Right cardiac atrium (tissue), 5 donors: Measurements from ENCODE around the gene RAB4B. TPM values are rescaled to one million over a fixed set of nuclear protein-coding genes. Genes with fewer than 3 reads are reported as not detected.

ENCODE experiments used
- ATAC-seq, 2 donors: fragments of 200-7000 bp; cut with Tn5 transposase; one replicate each; pipeline versions ENCODE4 v1.8.0 to v1.9.1; 2020; ENCODE audit warnings: moderate library complexity in 2 of 2, mild to moderate bottlenecking in 1 of 2
- DNase-seq, 3 donors: peaks; one replicate each; pipeline ENCODE4 v3.0.0-alpha.2; 2020
- H3K27ac ChIP-seq: one replicate; pipeline ENCODE4 v1.5.1; 2013; ENCODE audit warnings: mild to moderate bottlenecking, low read length, control low read depth, moderate library complexity
- H3K27me3 ChIP-seq: one replicate; pipeline ENCODE4 v1.6.1; 2013; ENCODE audit not compliant: control insufficient read depth, insufficient read depth
- H3K4me1 ChIP-seq: one replicate; pipeline ENCODE4 v1.6.1; 2013; ENCODE audit warnings: low read length; ENCODE audit not compliant: control insufficient read depth, insufficient read depth
- H3K4me3 ChIP-seq: one replicate; pipeline ENCODE4 v1.5.1; 2013; ENCODE audit warnings: low read length, control low read depth
- H3K9me3 ChIP-seq: one replicate; pipeline ENCODE4 v1.6.1; 2013; ENCODE audit warnings: low read length; ENCODE audit not compliant: control insufficient read depth
- WGBS: extraction: QIAGEN DNeasy Blood & Tissue Kit; methylation state at CpG from one replicate; pipeline ENCODE4 v1.1.7; 2013; 5-methylcytosine and 5-hydroxymethylcytosine counted together
- intact Hi-C, 4 donors: fragments of 100-400 bp; cut with DNase I; formaldehyde crosslinking; loops; one replicate each; pipeline versions ENCODE4 v1.11.0 to v1.14.0; 2022 to 2023
- polyA plus RNA-seq: library from polyadenylated mRNA; stranded (reverse); fragments of 200-250 nt; gene quantifications from one replicate; pipeline ENCODE4 v1.2.3, GENCODE V29; 2013
- total RNA-seq, 4 donors: library from RNA; stranded (reverse); fragmentation: NEBNext Ultra II Directional; extraction: Animal tissue kit (Norgen Biotek cat#: 25700); gene quantifications; one replicate each; pipeline ENCODE4 v1.2.1, GENCODE V29; 2021
- donor health status: healthy with polysubstance abuse.
- donor health status: DM: no; HTN: yes; CAD: no.
- donor health status: DM: no; HTN: no; CAD: no.
- donor health status: DM: no; HTN: yes; CAD: no; lungs with severe emphysema.
- donor health status: DM: yes; HTN: yes; CAD: no.

The RAB4B gene
- total and polyA plus RNA-seq, 5 donors: 14.4 to 25.3 (median 15.9) TPM

DNA sequence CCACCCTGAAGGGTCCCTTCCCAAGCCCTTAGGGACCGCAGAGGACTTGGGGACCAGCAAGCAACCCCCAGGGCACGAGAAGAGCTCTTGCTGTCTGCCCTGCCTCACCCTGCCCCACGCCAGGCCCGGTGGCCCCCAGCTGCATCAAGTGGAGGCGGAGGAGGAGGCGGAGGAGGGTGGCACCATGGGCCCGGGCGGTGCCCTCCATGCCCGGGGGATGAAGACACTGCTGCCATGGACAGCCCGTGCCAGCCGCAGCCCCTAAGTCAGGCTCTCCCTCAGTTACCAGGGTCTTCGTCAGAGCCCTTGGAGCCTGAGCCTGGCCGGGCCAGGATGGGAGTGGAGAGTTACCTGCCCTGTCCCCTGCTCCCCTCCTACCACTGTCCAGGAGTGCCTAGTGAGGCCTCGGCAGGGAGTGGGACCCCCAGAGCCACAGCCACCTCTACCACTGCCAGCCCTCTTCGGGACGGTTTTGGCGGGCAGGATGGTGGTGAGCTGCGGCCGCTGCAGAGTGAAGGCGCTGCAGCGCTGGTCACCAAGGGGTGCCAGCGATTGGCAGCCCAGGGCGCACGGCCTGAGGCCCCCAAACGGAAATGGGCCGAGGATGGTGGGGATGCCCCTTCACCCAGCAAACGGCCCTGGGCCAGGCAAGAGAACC, 22.4 kb downstream of the RAB4B start:
- 55% methylated on average over 27 of the region's 27 CpGs for WGBS
- intact Hi-C loops: loop anchor here in 2 of 4 donors (5.0 kb wide), 2 partner anchors 48 to 138 kb away; partner anchors contain the start of genes ACTMAP (in 1 of the 2) and SNRPA (in 1 of the 2)
- H3K4me1 ChIP-seq: peaks cover 47% of the 10 kb centered on the region
- DNase-seq: peak in 2 of 3 donors; percentile 23 to 57
- peak overlapping the region; percentile 63 for H3K27ac ChIP-seq
- no peaks in the 10 kb centered on the region for H3K27me3 ChIP-seq
- no peaks in the 10 kb centered on the region for H3K9me3 ChIP-seq
- peak overlapping the region; percentile 89 for H3K4me3 ChIP-seq
- no peak for ATAC-seq

GRCh38 chr19:40800997-40801377, 22.9 kb downstream of the RAB4B start:
- no peaks in the 10 kb centered on the region for H3K27me3 ChIP-seq
- H3K27ac ChIP-seq: no peak overlapping the region
- DNase-seq: peak in 1 of 3 donors; percentile 69
- no peak overlapping the region for H3K4me3 ChIP-seq
- WGBS: 75% methylated on average over 27 of the region's 27 CpGs
- ATAC-seq: no peak
- intact Hi-C loops: loop anchor here in 2 of 4 donors (5.0 kb wide), 2 partner anchors 49 to 139 kb away; partner anchors contain the start of genes ACTMAP (in 1 of the 2) and SNRPA (in 1 of the 2)
- peaks cover 51% of the 10 kb centered on the region for H3K4me1 ChIP-seq
- no peaks in the 10 kb centered on the region for H3K9me3 ChIP-seq

DNA sequence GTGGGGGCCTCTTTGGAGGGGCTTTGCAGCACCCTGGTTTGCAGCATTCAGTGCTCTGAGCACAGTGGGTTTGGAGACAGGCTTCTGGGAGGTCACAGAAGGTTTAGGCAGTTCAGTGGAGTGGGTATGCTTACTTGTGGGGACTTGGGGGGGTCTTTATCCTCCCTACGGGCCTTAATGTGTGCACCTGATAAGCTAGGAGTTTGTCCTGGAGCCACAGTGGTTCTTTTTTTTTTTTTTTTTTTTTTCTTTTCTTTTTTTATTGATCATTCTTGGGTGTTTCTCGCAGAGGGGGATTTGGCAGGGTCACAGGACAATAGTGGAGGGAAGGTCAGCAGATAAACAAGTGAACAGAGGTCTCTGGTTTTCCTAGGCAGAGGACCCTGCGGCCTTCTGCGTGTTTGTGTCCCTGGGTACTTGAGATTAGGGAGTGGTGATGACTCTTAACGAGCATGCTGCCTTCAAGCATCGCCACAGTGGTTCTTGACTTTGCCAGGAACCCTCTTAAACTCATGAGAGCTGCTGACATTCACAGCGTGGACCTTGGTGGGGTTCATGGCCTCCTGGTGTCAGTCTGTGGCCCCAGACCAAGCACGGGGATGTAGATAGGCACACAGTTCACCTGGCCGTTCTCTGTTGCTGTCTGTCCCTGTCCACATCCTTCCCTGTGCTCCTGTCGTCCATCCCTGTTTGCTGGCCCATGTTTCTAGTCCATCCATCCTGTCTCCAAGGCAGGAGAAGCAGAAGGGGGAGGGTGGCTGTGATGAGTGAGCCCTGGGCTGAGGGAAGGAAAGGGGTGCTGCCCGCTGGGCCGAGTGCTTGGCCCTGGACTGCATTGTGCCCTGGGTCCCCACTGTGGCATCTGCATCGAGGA, 23.6 kb downstream of the RAB4B start:
- ATAC-seq (no peak), DNase-seq (peak in 1 of 3 donors; percentile 47)
- WGBS: 19% methylated on average over 13 of the region's 13 CpGs
- intact Hi-C loops: loop anchor here in 2 of 4 donors (5.0 kb wide), 2 partner anchors 49 to 139 kb away; partner anchors contain the start of genes ACTMAP (in 1 of the 2) and SNRPA (in 1 of the 2)
- H3K4me1 ChIP-seq: peaks cover 57% of the 10 kb centered on the region
- H3K4me3 ChIP-seq: peak overlapping the region; percentile 21
- H3K27me3 ChIP-seq: no peaks in the 10 kb centered on the region
- no peaks in the 10 kb centered on the region for H3K9me3 ChIP-seq
- H3K27ac ChIP-seq: peak overlapping the region; percentile 83

DNA sequence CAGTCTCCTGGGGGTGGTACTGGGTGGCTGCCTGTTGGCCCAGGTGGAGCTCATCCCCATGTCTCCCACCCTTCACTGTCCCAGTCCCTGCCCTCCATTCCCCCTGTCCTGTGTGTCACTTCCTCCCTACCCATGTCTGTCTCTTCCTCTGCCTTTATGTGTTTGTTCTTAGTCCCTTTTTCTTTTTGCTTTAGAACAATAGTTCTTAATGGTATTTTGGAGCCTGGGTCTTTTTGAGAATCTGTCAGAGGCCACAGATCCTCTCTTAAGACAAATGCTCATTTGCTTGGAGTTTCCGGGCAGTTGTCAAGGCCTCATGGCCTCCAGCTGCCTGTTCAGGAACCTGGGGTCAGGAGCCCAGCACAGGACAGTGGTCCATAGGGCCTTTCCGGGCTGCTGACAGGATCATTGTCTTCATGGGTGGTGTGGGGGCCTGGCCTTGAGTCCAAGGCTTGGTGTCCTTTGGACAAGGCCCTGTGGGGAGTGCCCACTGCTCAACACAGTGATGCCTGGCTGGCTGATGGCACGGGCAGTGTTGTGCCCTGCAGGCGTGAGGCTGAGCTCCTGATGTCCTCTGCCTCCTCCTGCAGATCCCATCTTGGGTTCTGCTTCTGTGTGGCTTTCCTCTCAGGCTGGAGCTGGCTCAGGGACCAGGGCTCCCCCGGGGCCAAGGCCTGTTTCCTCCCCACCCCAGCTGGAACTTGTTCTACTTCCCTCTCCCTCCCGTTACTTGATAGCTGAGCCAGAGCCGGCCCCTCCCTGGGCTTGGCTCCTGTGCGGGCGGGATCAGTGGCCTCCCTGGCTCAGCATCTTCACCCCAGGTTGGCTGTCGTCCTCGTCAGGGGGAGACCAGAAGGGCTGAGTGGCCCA, 24.5 kb downstream of the RAB4B start:
- peak overlapping the region; percentile 21 for H3K4me3 ChIP-seq
- ATAC-seq: peak; percentile 5 to 17
- WGBS: 11% methylated on average over 11 of the region's 11 CpGs
- peak; percentile 79 to 93 (median 92) for DNase-seq
- peaks cover 57% of the 10 kb centered on the region for H3K4me1 ChIP-seq
- no peaks in the 10 kb centered on the region for H3K9me3 ChIP-seq
- H3K27ac ChIP-seq: peak overlapping the region; percentile 83
- H3K27me3 ChIP-seq: no peaks in the 10 kb centered on the region
- intact Hi-C loops: loop anchor here in 2 of 4 donors (5.0 kb wide), 2 partner anchors 50 to 140 kb away; partner anchors contain the start of genes ACTMAP (in 1 of the 2) and SNRPA (in 1 of the 2)

GRCh38 chr19:40803170-40803856, 25.3 kb downstream of the RAB4B start:
- DNase-seq: no peak
- intact Hi-C loops: loop anchor here in 2 of 4 donors (5.0 kb wide), 2 partner anchors 51 to 141 kb away; partner anchors contain the start of genes ACTMAP (in 1 of the 2) and SNRPA (in 1 of the 2)

GRCh38 chr19:40803857-40804782, 26.1 kb downstream of the RAB4B start:
- Histone ChIP-seq H3K27me3 (no peaks in the 10 kb centered on the region), H3K4me3 (no peak overlapping the region), H3K4me1 (peaks cover 57% of the 10 kb centered on the region), H3K27ac (peak overlapping the region; percentile 83), H3K9me3 (no peaks in the 10 kb centered on the region)
- 61% methylated on average over 6 of the region's 6 CpGs for WGBS
- DNase-seq (peak; percentile 64 to 84 (median 78)), ATAC-seq (no peak)
- intact Hi-C loops: loop anchor here in 2 of 4 donors (5.0 kb wide), 2 partner anchors 52 to 142 kb away; partner anchors contain the start of genes ACTMAP (in 1 of the 2) and SNRPA (in 1 of the 2)

More at GRCh38 chr19:40803170-40803856, 25.3 kb downstream of the RAB4B start:
- ATAC-seq: no peak
- peaks cover 57% of the 10 kb centered on the region for H3K4me1 ChIP-seq
- H3K9me3 ChIP-seq: no peaks in the 10 kb centered on the region
- WGBS: 36% methylated on average over 9 of the region's 9 CpGs
- H3K4me3 ChIP-seq: no peak overlapping the region
- H3K27ac ChIP-seq: peak overlapping the region; percentile 83
- no peaks in the 10 kb centered on the region for H3K27me3 ChIP-seq

GRCh38 chr19:40804783-40805242, 26.8 kb downstream of the RAB4B start:
- Histone ChIP-seq H3K4me3 (no peak overlapping the region), H3K27me3 (no peaks in the 10 kb centered on the region), H3K4me1 (peaks cover 58% of the 10 kb centered on the region), H3K27ac (peak overlapping the region; percentile 83), H3K9me3 (no peaks in the 10 kb centered on the region)
- DNase-seq (peak in 2 of 3 donors; percentile 38 to 74), ATAC-seq (no peak)
- WGBS: 21% methylated on average over 7 of the region's 7 CpGs
- intact Hi-C loops: loop anchor here in 3 of 4 donors (5.0 kb wide), 2 partner anchors 53 to 143 kb away; partner anchors contain the start of genes ACTMAP (in 1 of the 3) and SNRPA (in 1 of the 3)

DNA sequence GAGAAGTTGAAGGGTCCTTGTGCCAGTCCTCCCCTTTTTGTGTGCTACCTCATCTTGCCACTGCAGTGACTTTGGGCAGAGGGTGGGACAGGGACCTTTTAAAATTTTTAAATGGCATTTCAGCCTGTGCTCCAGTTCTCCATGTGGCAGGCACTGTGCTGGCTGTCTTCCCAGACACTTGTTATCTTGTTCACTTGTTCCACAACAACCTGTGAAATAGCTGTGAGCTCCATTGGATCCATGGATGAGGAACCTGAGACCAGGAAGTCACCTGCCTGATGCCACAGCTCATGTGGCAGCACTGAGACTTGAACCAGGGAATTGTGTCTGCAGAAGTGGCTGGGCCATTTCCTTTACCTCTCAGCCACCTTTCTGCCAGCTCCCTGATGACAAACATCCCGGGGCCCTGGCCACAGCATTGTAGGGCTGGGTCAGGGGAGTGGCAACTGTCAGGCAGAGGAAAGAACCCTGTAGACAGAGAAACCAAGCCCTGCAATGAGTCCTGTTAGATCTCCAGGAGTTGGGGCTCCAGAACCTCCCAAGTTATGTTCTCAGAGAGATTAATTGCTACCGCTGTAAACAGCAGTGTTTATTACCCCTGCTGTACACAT, 27.3 kb downstream of the RAB4B start:
- H3K4me1 ChIP-seq: peaks cover 57% of the 10 kb centered on the region
- intact Hi-C loops: loop anchor here in 1 of 4 donors (5.0 kb wide), 1 partner anchor 143 kb away; no protein-coding TSS in a partner anchor
- H3K27ac ChIP-seq: peak overlapping the region; percentile 83
- WGBS: 68% methylated on average over 2 of the region's 2 CpGs
- H3K27me3 ChIP-seq: no peaks in the 10 kb centered on the region
- peak in 2 of 3 donors; percentile 38 to 60 for DNase-seq
- no peak overlapping the region for H3K4me3 ChIP-seq
- ATAC-seq: no peak
- H3K9me3 ChIP-seq: no peaks in the 10 kb centered on the region
